ENCODE measurements around the gene SPATS2L. TPM values are rescaled to one million over a fixed set of nuclear protein-coding genes. Genes with fewer than 3 reads are reported as not detected.

The SPATS2L gene
- total RNA-seq, 1 donor from 2014 or later: 29.1 TPM

GRCh38 chr2:200274116-200275075, 32.1 kb upstream of the SPATS2L start:
- DNase-seq (ENCODE audit: low spot score): peak; percentile 24
- Mint-ChIP-seq H3K9me3 (no peaks in the 10 kb centered on the region), H3K27ac (peak overlapping the region; percentile 34), H3K4me3 (no peak overlapping the region), H3K4me1 (peaks cover 22% of the 10 kb centered on the region), H3K27me3 (ENCODE audit: insufficient read depth, low read depth) (peaks cover 2% of the 10 kb centered on the region), H3K36me3 (no peaks in the 10 kb centered on the region)
- H3K9me3 ChIP-seq (ENCODE audit: low read depth): no peaks in the 10 kb centered on the region
- no peak overlapping the region for H3K4me2 ChIP-seq
- no peak overlapping the region for H3K9ac ChIP-seq
- H3F3A ChIP-seq (ENCODE audit: low read depth): no peaks in the 10 kb centered on the region
- H2AFZ ChIP-seq (replicated peaks): peak overlapping the region; percentile 58
- no peaks in the 10 kb centered on the region for H4K20me1 ChIP-seq (ENCODE audit: low read depth)
- no peaks in the 10 kb centered on the region for H3K36me3 ChIP-seq
- H3K27me3 ChIP-seq: no peaks in the 10 kb centered on the region
- no peak overlapping the region for H3K4me3 ChIP-seq
- H3K27ac ChIP-seq: no peak overlapping the region
- no peak for TF ChIP-seq EZH2 (IDR thresholded peaks at IDR 0.05)
- TF ChIP-seq EZH2phosphoT487 (IDR thresholded peaks at IDR 0.05): no peak
- H3K4me1 ChIP-seq: peaks cover 6% of the 10 kb centered on the region
- H3K79me2 ChIP-seq (ENCODE audit: low read depth): no peaks in the 10 kb centered on the region

GRCh38 chr2:200275295-200276013, 31.0 kb upstream of the SPATS2L start:
- H3K4me3 ChIP-seq: no peak overlapping the region
- TF ChIP-seq EZH2phosphoT487 (IDR thresholded peaks at IDR 0.05) (no peak), EZH2 (IDR thresholded peaks at IDR 0.05) (no peak), CTCF (IDR thresholded peaks at IDR 0.05) (no peak)
- Mint-ChIP-seq H3K36me3 (no peaks in the 10 kb centered on the region), H3K4me1 (peaks cover 22% of the 10 kb centered on the region), H3K4me3 (no peak overlapping the region), H3K9me3 (no peaks in the 10 kb centered on the region), H3K27me3 (ENCODE audit: insufficient read depth, low read depth) (peaks cover 2% of the 10 kb centered on the region), H3K27ac (peak overlapping the region; percentile 81)
- H4K20me1 ChIP-seq (ENCODE audit: low read depth): no peaks in the 10 kb centered on the region
- no peaks in the 10 kb centered on the region for H3K9me3 ChIP-seq (ENCODE audit: low read depth)
- DNase-seq (ENCODE audit: low spot score): no peak
- H3K27ac ChIP-seq: no peak overlapping the region
- peaks cover 6% of the 10 kb centered on the region for H3K4me1 ChIP-seq
- H3K36me3 ChIP-seq: no peaks in the 10 kb centered on the region
- no peak overlapping the region for H2AFZ ChIP-seq (replicated peaks)
- H3K27me3 ChIP-seq: no peaks in the 10 kb centered on the region
- no peak overlapping the region for H3K9ac ChIP-seq
- H3K79me2 ChIP-seq (ENCODE audit: low read depth): no peaks in the 10 kb centered on the region
- no peaks in the 10 kb centered on the region for H3F3A ChIP-seq (ENCODE audit: low read depth)
- no peak overlapping the region for H3K4me2 ChIP-seq

- Histone ChIP-seq H3K79me2 (ENCODE audit: low read depth) (no peaks in the 10 kb centered on the region), H3K9me3 (ENCODE audit: low read depth) (no peaks in the 10 kb centered on the region), H2AFZ (replicated peaks) (no peak overlapping the region), H3K27me3 (no peaks in the 10 kb centered on the region), H3K9ac (no peak overlapping the region), H3K36me3 (no peaks in the 10 kb centered on the region), H3K4me1 (peaks cover 6% of the 10 kb centered on the region), H3K27ac (no peak overlapping the region), H3K4me3 (no peak overlapping the region), H3F3A (ENCODE audit: low read depth) (no peaks in the 10 kb centered on the region), H3K4me2 (no peak overlapping the region), H4K20me1 (ENCODE audit: low read depth) (no peaks in the 10 kb centered on the region)
- H3K27ac Mint-ChIP-seq: no peak overlapping the region
- H3K36me3 Mint-ChIP-seq: no peaks in the 10 kb centered on the region
- peaks cover 2% of the 10 kb centered on the region for H3K27me3 Mint-ChIP-seq (ENCODE audit: insufficient read depth, low read depth)
- TF ChIP-seq EZH2 (IDR thresholded peaks at IDR 0.05) (no peak), EZH2phosphoT487 (IDR thresholded peaks at IDR 0.05) (no peak), CTCF (IDR thresholded peaks at IDR 0.05) (no peak)
- H3K9me3 Mint-ChIP-seq: no peaks in the 10 kb centered on the region
- peaks cover 18% of the 10 kb centered on the region for H3K4me1 Mint-ChIP-seq
- no peak for DNase-seq (ENCODE audit: low spot score)
- H3K4me3 Mint-ChIP-seq: no peak overlapping the region
Measured at GRCh38 chr2:200276472-200276871, 30.0 kb upstream of the SPATS2L start.
